Measurements from ENCODE around the gene HIP1R. TPM values are rescaled to one million over a fixed set of nuclear protein-coding genes. Genes with fewer than 3 reads are reported as not detected.

HIP1R gene
- total RNA-seq, 1 donor from 2014 or later = 27.4 TPM

GRCh38 chr12:122825773-122826724, 9.2 kb upstream of the HIP1R start:
- DNase-seq (no peak), ATAC-seq (no peak)
- intact Hi-C loops (cut with micrococcal nuclease) = no loop called here

GRCh38 chr12:122827258-122827657, 8.0 kb upstream of the HIP1R start:
- DNase-seq (no peak), ATAC-seq (no peak)
- intact Hi-C loops (cut with micrococcal nuclease) = no loop called here

- DNase-seq (no peak), ATAC-seq (no peak)
- intact Hi-C loops (cut with micrococcal nuclease) = no loop called here
Measured at GRCh38 chr12:122830517-122831214, 4.6 kb upstream of the HIP1R start.

- DNase-seq = peak; percentile 60
- intact Hi-C loops (cut with micrococcal nuclease) = no loop called here
- peak; percentile 66 for ATAC-seq
Measured at GRCh38 chr12:122834104-122834920, 945 bp upstream of the HIP1R start.

GRCh38 chr12:122835750-122836026, 431 bp downstream of the HIP1R start:
- ATAC-seq (peak; percentile 42), DNase-seq (peak; percentile 51)
- intact Hi-C loops (cut with micrococcal nuclease) = no loop called here

- peak; percentile 43 for DNase-seq
- intact Hi-C loops (cut with micrococcal nuclease) = no loop called here
- ATAC-seq = peak; percentile 25
Measured at GRCh38 chr12:122836027-122836921, 1.0 kb downstream of the HIP1R start.

GRCh38 chr12:122837306-122838265, 2.3 kb downstream of the HIP1R start:
- ATAC-seq (no peak), DNase-seq (no peak)
- intact Hi-C loops (cut with micrococcal nuclease) = no loop called here

- DNase-seq (no peak), ATAC-seq (no peak)
- intact Hi-C loops (cut with micrococcal nuclease) = no loop called here
Measured at GRCh38 chr12:122838841-122839240, 3.6 kb downstream of the HIP1R start.

GRCh38 chr12:122839907-122840554, 4.8 kb downstream of the HIP1R start:
- intact Hi-C loops (cut with micrococcal nuclease) = no loop called here
- DNase-seq (no peak), ATAC-seq (no peak)

GRCh38 chr12:122840580-122841513, 5.6 kb downstream of the HIP1R start:
- ATAC-seq (no peak), DNase-seq (no peak)
- intact Hi-C loops (cut with micrococcal nuclease) = no loop called here

- ATAC-seq = peak; percentile 83
- DNase-seq = peak; percentile 47
- intact Hi-C loops (cut with micrococcal nuclease) = no loop called here
Measured at GRCh38 chr12:122841544-122842321, 6.5 kb downstream of the HIP1R start.

GRCh38 chr12:122842505-122843405, 7.5 kb downstream of the HIP1R start:
- DNase-seq (peak; percentile 32), ATAC-seq (peak; percentile 12)
- intact Hi-C loops (cut with micrococcal nuclease) = no loop called here

GRCh38 chr12:122843455-122843854, 8.2 kb downstream of the HIP1R start:
- ATAC-seq (no peak), DNase-seq (no peak)
- intact Hi-C loops (cut with micrococcal nuclease) = no loop called here

- ATAC-seq (no peak), DNase-seq (no peak)
- intact Hi-C loops (cut with micrococcal nuclease) = no loop called here
Measured at GRCh38 chr12:122844366-122844971, 9.2 kb downstream of the HIP1R start.

Data from left ventricle myocardium superior (tissue), 1 donor.